ENCODE measurements around the gene BDNF.

DNA sequence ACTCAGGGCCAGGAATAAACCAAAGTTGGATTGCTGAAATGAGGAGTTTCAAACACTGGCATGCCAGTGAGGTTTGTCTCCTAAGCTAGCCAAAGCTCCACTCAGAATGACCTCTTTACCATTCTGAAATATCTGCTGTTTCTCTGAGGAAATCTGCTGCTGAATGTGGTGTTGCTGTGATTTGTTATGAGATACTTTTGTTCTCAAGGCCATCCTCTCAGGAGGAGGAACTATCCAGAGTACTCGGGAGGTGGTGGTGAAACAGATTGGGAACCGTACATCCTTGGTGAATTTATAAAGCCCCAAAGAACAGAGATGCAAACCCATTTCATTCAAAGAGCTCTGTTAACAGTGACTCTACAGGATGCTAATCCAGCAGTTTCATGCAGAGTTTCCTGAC, 50.5 kb downstream of the BDNF start:
- TF ChIP-seq, protein P1, sequence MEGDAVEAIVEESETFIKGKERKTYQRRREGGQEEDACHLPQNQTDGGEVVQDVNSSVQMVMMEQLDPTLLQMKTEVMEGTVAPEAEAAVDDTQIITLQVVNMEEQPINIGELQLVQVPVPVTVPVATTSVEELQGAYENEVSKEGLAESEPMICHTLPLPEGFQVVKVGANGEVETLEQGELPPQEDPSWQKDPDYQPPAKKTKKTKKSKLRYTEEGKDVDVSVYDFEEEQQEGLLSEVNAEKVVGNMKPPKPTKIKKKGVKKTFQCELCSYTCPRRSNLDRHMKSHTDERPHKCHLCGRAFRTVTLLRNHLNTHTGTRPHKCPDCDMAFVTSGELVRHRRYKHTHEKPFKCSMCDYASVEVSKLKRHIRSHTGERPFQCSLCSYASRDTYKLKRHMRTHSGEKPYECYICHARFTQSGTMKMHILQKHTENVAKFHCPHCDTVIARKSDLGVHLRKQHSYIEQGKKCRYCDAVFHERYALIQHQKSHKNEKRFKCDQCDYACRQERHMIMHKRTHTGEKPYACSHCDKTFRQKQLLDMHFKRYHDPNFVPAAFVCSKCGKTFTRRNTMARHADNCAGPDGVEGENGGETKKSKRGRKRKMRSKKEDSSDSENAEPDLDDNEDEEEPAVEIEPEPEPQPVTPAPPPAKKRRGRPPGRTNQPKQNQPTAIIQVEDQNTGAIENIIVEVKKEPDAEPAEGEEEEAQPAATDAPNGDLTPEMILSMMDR (IDR thresholded peaks at IDR 0.05; ENCODE audit: poor library complexity, severe bottlenecking): no peak
- TF ChIP-seq RAD21 (conservative IDR thresholded peaks at IDR 0.05) (no peak), EZH2 (IDR thresholded peaks at IDR 0.05; ENCODE audit: borderline replicate concordance, insufficient read depth, low read length, poor library complexity, severe bottlenecking) (no peak), POLR2AphosphoS5 (IDR thresholded peaks at IDR 0.05) (no peak)

Data from neural cell (in vitro differentiated cells).